ENCODE measurements around the gene KIF13A.
"Not testable (repeated sequence)": the region's sequence is repeated elsewhere in the genome, so short reads cannot be mapped to it uniquely, and the experiment has no call there.

KIF13A gene

GRCh38 chr6:17987447-17987696 lies at the start of gene KIF13A:
TSS of gene KIF13A (minus strand) at chr6:17987635. CDS start at chr6:17987463, 172 bp downstream.
- no peaks in the 10 kb centered on the region for H3K9me3 Mint-ChIP-seq
- no peak for ATAC-seq
- H3K27me3 Mint-ChIP-seq: peaks cover 84% of the 10 kb centered on the region

GRCh38 chr6:18036781-18037180 lies 49.3 kb upstream of the KIF13A start:
- no peak for ATAC-seq
- Mint-ChIP-seq H3K27me3 (peaks cover 11% of the 10 kb centered on the region), H3K9me3 (no peaks in the 10 kb centered on the region), H3K27ac (no peak overlapping the region), H3K4me3 (no peak overlapping the region), H3K4me1 (no peaks in the 10 kb centered on the region)
- no peak for DNase-seq

More at GRCh38 chr6:17987447-17987696, at the start of gene KIF13A:
- Mint-ChIP-seq H3K4me1 (peaks cover 14% of the 10 kb centered on the region), H3K27ac (peak within 1 kb of the TSS in 1 of 2 donors; percentile 34), H3K4me3 (peak within 1 kb of the TSS; percentile 82 to 87)
- no peak for DNase-seq

GRCh38 chr6:18035330-18035854 lies 48.0 kb upstream of the KIF13A start:
- H3K9me3 Mint-ChIP-seq: no peaks in the 10 kb centered on the region
- H3K27me3 Mint-ChIP-seq: peaks cover 11% of the 10 kb centered on the region
- H3K4me3 Mint-ChIP-seq: no peak overlapping the region
- H3K4me1 Mint-ChIP-seq: no peaks in the 10 kb centered on the region
- ATAC-seq: no peak
- H3K27ac Mint-ChIP-seq: no peak overlapping the region
- no peak for DNase-seq

GRCh38 chr6:18034798-18035202 lies 47.4 kb upstream of the KIF13A start:
- no peaks in the 10 kb centered on the region for H3K4me1 Mint-ChIP-seq
- H3K27me3 Mint-ChIP-seq: peaks cover 11% of the 10 kb centered on the region
- ATAC-seq: no peak
- no peak for DNase-seq
- H3K4me3 Mint-ChIP-seq: no peak overlapping the region
- H3K9me3 Mint-ChIP-seq: no peaks in the 10 kb centered on the region
- H3K27ac Mint-ChIP-seq: no peak overlapping the region

- H3K9me3 Mint-ChIP-seq: no peaks in the 10 kb centered on the region
These were observed 44.3 kb upstream of the KIF13A start for GRCh38 chr6:18031680-18032256.

GRCh38 chr6:18031189-18031588 lies 43.8 kb upstream of the KIF13A start:
- Mint-ChIP-seq H3K4me1 (no peaks in the 10 kb centered on the region), H3K27me3 (no peaks in the 10 kb centered on the region), H3K4me3 (no peak overlapping the region), H3K27ac (no peak overlapping the region), H3K9me3 (no peaks in the 10 kb centered on the region)
- DNase-seq (no peak), ATAC-seq (no peak)

More at GRCh38 chr6:18031680-18032256, 44.3 kb upstream of the KIF13A start:
- H3K4me1 Mint-ChIP-seq: no peaks in the 10 kb centered on the region
- peaks cover 4% of the 10 kb centered on the region for H3K27me3 Mint-ChIP-seq
- ATAC-seq (no peak), DNase-seq (no peak)
- no peak overlapping the region for H3K4me3 Mint-ChIP-seq
- no peak overlapping the region for H3K27ac Mint-ChIP-seq

- Mint-ChIP-seq H3K9me3 (no peaks in the 10 kb centered on the region), H3K27me3 (no peaks in the 10 kb centered on the region), H3K4me3 (no peak overlapping the region), H3K4me1 (no peaks in the 10 kb centered on the region), H3K27ac (no peak overlapping the region)
- DNase-seq: no peak
- ATAC-seq: no peak
These were observed 40.9 kb upstream of the KIF13A start for GRCh38 chr6:18028332-18028731.

GRCh38 chr6:18025596-18025995 lies 38.2 kb upstream of the KIF13A start:
- H3K27ac Mint-ChIP-seq: peak overlapping the region in 1 of 2 donors; percentile 59
- no peak for DNase-seq
- ATAC-seq: no peak
- H3K9me3 Mint-ChIP-seq: no peaks in the 10 kb centered on the region
- H3K4me3 Mint-ChIP-seq: no peak overlapping the region
- H3K4me1 Mint-ChIP-seq: no peaks in the 10 kb centered on the region
- H3K27me3 Mint-ChIP-seq: no peaks in the 10 kb centered on the region

GRCh38 chr6:18024876-18025275 lies 37.4 kb upstream of the KIF13A start:
- H3K9me3 Mint-ChIP-seq: no peaks in the 10 kb centered on the region
- no peak overlapping the region for H3K27ac Mint-ChIP-seq
- no peaks in the 10 kb centered on the region for H3K4me1 Mint-ChIP-seq
- no peak for DNase-seq
- ATAC-seq: no peak
- no peaks in the 10 kb centered on the region for H3K27me3 Mint-ChIP-seq
- no peak overlapping the region for H3K4me3 Mint-ChIP-seq

- Mint-ChIP-seq H3K9me3 (no peaks in the 10 kb centered on the region), H3K4me3 (no peak overlapping the region), H3K27me3 (no peaks in the 10 kb centered on the region), H3K4me1 (no peaks in the 10 kb centered on the region), H3K27ac (no peak overlapping the region)
- DNase-seq: no peak
- no peak for ATAC-seq
These were observed 36.5 kb upstream of the KIF13A start for GRCh38 chr6:18023891-18024290.

GRCh38 chr6:18022398-18023231 lies 35.2 kb upstream of the KIF13A start:
- DNase-seq (no peak), ATAC-seq (no peak)
- Mint-ChIP-seq H3K9me3 (no peaks in the 10 kb centered on the region), H3K4me3 (no peak overlapping the region), H3K27me3 (peaks cover 6% of the 10 kb centered on the region), H3K27ac (no peak overlapping the region), H3K4me1 (no peaks in the 10 kb centered on the region)

GRCh38 chr6:18021166-18021850 lies 33.9 kb upstream of the KIF13A start:
- no peaks in the 10 kb centered on the region for H3K4me1 Mint-ChIP-seq
- no peak overlapping the region for H3K27ac Mint-ChIP-seq
- H3K9me3 Mint-ChIP-seq: no peaks in the 10 kb centered on the region
- ATAC-seq (no peak), DNase-seq (no peak)
- peaks cover 12% of the 10 kb centered on the region for H3K27me3 Mint-ChIP-seq
- H3K4me3 Mint-ChIP-seq: no peak overlapping the region

- not testable (repeated sequence) for H3K27ac Mint-ChIP-seq, H3K4me3 Mint-ChIP-seq, ATAC-seq, H3K9me3 Mint-ChIP-seq, H3K4me1 Mint-ChIP-seq, DNase-seq
- H3K27me3 Mint-ChIP-seq: peaks cover 20% of the 10 kb centered on the region
These were observed 33.1 kb upstream of the KIF13A start for GRCh38 chr6:18020545-18020944.

GRCh38 chr6:18019539-18020534 lies 32.4 kb upstream of the KIF13A start:
- H3K4me3 Mint-ChIP-seq: no peak overlapping the region

GRCh38 chr6:18019133-18019532 lies 31.7 kb upstream of the KIF13A start:
- peaks cover 23% of the 10 kb centered on the region for H3K27me3 Mint-ChIP-seq
- not testable (repeated sequence) for H3K4me3 Mint-ChIP-seq, ATAC-seq, H3K27ac Mint-ChIP-seq, DNase-seq, H3K9me3 Mint-ChIP-seq, H3K4me1 Mint-ChIP-seq

More at GRCh38 chr6:18019539-18020534, 32.4 kb upstream of the KIF13A start:
- peaks cover 23% of the 10 kb centered on the region for H3K27me3 Mint-ChIP-seq
- ATAC-seq: no peak
- H3K4me1 Mint-ChIP-seq: no peaks in the 10 kb centered on the region
- H3K9me3 Mint-ChIP-seq: no peaks in the 10 kb centered on the region
- H3K27ac Mint-ChIP-seq: no peak overlapping the region
- DNase-seq: no peak
